CMK (cell line): ENCODE measurements around the gene CCDC38.

Experiments
- DNase-seq: peaks from one replicate; pipeline ENCODE4 v3.0.0-alpha.2; 2010; ENCODE audit warnings: low read depth

Gene CCDC38

DNA sequence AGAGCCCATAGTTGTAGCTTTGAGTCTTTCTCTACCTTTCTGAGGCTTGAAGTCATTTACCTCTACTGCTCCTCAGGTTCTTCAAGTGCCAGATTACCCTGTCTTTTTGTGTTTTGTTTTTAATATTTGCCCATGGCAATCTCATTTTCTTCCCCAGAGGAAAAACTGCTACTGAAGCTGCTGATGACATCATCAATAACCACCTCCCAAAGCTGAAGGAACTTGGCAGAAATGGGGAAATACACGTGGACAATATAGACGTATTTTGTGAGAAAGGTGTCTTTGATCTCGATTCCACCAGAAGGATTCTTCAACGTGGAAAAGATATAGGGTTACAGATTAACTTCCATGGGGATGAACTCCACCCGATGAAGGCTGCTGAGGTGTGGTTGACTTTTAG, 17.8 kb upstream of the CCDC38 start:
- DNase-seq: no peak

DNA sequence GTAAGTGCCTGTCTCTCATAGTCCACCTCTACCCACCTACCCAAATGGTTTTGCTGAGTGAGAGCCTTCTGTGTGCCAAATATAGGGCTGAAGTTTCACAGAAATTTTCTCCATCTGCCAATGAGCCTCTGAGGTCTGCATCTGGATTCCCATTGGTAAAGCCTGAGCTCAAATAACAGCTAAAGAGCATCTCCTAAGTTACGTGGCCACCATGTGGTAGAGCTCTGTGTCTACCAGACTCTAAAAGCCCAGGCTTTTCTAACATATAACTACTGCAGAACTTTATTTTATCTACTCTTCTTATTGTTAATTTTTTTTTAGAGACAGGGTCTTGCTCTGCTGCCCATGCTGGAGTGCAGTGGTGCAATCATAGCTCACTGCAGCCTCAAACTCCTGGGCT, 16.7 kb upstream of the CCDC38 start:
- no peak for DNase-seq

DNA sequence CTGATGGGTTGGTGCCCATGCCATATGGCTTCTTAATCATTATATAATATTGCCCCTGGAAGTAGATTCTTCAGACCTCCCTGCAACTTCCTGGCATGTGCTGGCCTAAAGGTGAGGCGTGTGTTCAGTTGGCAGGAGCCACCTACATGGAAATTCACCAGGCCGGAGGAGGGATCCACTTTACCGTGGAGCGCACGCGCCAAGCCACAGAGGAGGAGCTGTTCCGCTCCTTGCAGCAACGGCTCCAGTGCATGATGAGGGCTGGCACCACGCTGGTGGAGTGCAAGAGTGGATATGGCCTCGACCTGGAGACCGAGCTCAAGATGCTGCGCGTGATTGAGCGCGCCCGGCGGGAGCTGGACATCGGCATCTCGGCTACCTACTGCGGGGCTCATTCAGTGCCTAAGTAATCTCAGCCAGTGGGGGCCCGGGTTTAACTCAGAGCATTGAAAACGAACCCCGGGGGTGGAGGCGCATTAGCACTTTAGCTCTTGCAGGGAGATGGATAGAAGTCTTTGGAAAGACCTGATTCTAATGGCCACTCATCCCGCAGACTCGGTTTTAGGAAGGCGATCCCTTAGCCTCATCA, 14.2 kb upstream of the CCDC38 start:
- no peak for DNase-seq

DNA sequence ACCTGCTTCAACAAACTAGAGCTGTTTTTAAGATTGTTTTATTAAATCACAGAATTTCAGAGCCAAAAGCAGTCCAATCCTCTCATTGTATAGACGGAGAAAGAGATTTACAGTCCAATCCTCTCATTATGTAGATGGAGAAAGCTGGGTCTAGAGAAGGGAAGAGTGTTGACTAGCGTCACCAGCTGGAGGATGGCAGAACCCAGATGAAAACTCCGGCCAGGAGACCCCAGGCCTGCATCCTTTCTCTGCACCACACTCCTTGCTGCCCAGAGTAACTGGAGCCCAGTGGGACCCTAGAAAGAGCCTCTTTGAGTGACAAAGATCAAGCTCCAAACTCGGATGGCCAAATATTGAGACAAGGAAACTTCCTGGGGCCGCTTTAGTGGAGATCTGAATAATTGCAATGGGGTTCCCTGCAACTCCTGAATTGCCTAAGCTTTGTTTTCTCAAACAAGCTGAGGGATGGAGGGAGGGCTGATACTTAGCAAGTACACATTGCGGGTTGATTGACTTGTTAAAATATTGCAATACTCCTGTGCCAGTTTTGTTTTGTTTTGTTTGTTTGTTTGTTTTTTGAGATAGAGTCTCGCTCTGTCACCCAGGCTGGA, 13.2 kb upstream of the CCDC38 start:
- no peak for DNase-seq

DNA sequence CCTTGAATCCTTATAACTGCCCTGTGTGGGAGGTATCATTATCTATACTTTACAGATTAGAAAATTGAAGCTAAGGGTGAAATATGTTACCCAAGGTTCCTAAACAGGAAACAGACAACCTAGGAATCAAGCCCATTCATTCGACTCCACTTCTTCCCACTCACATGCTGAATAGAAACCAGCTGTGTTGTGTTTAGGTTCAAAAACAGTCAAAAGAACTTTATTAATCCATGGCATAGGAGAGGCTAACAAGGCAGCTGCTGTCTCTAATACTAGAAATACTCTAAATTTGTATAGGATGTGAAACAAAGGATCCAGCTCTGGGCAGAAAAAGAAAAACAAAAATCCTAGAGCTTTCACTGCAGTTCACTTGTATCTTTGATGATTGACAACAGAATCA, 10.6 kb upstream of the CCDC38 start:
- no peak for DNase-seq

DNA sequence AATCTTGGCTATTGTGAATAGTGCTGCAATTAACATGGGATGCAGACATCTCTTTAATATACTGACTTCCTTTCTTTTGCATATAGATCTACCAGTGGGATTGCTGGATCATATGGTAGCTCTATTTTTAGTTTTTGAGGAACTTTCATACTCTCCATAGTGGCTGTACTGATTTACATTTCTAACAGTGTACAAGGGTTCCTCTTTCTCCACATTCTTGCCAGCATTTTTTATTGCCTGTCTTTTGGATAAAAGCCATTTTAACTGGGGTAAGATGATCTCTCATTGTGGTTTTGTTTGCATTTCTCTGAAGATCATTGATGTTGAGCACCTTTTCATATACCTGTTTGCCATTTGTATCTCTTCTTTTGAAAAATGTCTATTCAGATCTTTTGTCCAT, 9.1 kb upstream of the CCDC38 start:
- DNase-seq: no peak

DNA sequence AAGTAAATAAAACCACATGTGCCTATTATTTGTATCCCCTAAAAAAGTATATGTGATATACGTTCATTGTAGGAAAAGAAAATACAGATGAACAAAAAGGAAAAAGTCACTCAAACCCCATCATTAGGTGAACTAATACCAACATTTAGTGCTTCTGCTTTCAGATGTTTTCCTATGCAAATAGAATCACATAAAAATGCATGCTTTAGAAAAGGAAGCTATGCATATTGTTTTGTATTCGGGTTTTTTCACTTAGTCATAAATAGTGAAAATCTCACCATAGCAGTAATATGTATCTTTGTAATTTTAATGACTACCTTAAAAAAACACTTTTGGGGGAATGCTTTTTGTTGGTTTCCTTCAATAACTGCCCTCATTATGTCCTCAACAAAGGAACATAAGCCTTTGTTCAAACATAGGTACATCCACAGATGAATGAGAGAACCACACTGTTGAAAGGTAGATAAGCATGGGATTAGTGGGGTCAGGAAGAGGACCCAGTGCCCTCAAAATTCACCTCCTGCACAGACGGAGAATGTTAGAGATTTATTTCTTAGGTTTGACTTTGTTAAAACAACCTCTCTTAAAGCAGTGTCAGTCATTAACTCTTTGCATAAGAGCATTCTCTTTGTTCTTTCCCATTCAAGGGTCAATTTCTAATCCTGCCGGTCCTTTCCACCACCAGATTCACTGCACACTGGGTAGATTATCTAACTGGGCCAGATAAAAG, 7.2 kb upstream of the CCDC38 start:
- DNase-seq: no peak

DNA sequence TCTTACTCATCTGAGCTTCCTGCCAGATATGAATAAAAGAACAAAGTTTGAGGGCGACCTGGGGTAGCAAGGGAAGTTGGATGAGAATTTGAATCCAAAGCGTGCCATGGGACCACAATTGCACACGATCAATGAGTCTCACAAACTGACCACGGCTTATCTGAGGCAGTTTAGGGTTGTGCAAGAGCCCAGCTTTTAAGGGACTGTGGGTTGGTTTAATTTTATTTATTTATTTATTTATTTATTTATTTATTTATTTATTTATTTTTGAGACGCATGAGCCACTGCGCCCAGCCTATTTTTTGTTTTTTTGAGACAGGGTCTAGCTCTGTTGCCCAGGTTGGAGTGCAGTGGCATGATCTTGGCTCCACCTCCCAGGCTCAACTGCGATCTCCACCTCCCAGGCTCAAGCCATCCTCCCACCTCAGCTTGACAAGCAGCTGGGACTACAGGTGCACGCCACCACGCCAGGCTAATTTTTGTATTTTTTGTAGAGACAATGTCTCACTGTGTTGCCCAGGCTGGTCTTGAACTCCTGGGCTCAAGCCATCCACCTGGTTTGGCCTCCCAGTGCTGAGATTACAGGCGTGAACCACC, 1.8 kb upstream of the CCDC38 start:
- DNase-seq: no peak

DNA sequence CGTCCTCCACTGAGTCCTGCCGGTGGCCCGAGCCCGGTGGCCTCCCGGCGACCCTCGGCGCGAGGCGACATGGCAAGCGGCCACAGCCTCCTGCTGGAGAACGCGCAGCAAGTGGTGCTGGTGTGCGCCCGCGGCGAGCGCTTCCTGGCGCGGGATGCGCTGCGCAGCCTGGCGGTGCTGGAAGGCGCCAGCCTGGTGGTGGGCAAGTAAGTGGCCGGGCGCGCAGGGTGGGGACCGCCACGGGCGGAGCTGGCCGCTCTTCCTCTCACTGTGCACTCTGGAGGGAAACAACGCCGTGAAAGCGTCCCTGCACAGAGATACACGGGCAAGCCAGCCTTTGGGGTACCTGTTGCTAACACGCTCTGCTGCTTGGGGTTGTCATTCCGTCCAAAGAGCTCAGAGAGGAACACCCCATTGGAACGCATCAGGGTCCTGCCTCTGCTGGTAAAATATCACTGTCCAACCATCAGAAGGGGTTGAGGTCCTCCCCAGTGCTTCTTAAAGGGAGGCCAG, 972 bp upstream of the CCDC38 start, which contains the start of gene AMDHD1:
Gene AMDHD1 (plus strand): TSS at position 2 of the 513 bp plus-strand sequence. CDS start 68 bp downstream, at position 70.
- peak; percentile 24 for DNase-seq

DNA sequence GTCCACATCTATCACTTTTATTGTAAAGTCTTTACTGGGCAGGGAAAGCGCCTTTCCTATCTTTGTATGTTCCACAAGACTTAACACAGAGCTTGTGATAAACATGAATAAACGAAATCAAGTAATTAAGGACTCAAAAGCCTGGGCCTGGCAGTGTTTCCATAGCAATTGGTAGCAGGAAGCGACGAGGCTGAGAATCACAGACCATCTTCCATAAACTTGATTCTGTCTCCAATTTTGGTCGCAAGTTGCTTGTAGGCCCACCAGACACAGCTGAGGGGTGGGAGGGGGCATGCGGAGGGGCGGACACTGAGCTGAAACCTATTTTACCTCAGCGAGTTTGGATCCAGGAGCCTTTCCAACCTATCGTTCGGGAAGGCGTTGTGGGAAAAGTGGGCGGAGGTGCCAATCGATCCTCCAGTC, 302 bp downstream of the CCDC38 start:
- no peak for DNase-seq

DNA sequence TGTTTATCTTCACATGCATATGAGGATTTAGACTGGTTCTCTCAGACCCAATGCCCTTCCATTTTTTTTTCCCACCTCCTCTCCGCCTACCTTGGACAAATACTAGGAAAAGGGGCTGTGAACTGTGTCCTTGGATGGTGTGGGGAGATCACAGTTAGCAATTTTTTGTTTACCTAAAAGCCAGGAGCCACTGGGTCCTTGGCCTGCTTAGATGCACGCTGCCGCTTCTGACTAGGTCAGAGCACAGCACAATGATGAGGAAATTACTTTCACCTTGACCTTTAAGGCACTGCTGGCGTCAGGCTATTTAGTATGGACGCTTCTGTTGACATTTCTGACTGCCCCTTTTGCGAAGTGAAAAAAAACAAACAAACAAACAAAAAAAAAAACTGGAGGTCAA, 1.9 kb downstream of the CCDC38 start:
- DNase-seq: no peak

DNA sequence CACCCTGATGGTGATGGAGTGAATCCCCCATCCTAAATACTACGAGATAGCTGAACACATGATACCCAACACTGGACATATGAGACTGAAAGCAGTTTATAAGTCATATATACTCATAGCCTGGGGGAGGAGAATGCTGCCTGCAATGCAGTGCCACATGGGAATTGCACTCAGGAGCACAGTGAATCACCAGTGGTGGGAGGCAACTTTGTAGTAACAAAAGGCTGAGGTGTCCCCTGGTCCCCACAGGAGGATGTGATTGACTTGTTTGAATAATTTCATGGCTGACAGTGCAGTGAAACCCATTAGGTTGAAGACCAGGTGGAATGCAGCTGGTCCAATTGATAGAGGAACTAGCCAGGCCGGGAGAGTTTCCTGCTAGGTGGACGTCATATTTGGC, 20.2 kb downstream of the CCDC38 start:
- DNase-seq: no peak

DNA sequence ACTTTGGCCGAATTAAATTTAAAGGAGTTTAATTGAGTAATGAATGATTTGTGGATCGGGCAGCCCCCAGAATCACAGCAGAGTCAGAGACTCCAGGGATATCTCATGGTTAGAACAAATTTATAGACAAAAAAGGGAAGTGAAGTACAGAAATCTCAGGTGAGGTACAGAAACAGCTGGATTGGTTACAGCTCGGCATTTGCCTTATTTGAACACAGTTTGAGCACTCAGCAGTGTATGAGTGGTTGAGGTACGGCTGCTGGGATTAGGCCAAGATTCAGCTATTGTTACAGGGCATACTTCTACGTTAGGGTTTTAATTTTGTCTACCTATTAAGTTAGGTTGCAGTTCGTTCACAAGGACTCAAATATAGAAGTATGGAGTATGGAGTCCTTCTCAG, 23.3 kb downstream of the CCDC38 start:
- no peak for DNase-seq

DNA sequence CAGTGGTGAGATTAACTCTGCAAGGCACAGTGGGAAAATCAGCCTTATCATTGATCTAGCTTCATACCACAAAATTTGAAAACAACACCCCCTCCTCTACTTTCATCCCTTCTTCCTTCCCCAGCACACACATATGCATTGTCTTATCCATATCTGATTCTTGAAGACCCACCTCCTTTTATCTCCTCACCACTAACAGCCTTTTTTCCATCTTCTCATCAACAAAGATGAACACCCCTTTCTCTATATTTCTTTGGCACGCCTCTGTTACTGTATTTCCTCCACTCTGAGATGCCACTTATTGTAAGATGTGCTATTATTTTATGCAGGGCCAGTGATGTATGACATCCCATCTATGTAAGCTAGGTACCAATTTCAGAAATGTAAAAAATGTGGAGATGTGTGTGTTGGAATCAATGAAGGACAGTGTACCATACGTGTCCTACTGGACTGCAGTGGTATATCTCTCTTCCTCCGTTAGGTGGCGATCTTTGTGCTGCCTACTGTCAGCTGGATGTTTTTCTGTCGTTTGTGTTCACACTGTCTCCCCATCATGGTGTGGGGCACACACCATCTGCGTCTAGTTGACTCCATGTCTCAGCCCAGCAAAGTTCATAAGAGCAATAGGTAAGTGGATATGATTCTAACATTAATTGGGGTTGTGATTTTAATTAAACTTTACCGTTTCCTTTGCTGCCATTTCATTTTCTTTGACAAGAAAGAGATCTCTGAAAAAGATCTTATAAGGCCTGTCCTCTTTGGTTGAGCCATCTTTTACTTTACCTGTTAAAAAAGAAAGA, 24.0 kb downstream of the CCDC38 start:
- peak; percentile 9 for DNase-seq

DNA sequence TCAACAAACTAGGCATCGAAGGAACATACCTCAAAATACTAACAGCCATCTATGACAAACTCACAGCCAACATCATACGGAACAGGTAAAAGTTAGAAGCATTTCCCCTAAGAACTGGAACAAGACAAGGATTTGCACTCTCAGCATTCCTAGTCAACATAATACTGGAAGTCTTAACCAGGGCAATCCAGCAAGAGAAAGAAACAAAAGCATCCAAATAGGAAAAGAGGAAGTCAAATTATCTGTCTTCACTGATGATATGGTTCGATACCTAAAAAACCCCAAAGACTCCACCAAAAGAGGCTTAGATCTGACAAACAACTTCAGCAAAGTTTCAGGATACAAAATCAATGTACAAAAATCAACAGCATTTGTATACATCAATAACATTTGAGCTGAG, 32.5 kb downstream of the CCDC38 start:
- no peak for DNase-seq

DNA sequence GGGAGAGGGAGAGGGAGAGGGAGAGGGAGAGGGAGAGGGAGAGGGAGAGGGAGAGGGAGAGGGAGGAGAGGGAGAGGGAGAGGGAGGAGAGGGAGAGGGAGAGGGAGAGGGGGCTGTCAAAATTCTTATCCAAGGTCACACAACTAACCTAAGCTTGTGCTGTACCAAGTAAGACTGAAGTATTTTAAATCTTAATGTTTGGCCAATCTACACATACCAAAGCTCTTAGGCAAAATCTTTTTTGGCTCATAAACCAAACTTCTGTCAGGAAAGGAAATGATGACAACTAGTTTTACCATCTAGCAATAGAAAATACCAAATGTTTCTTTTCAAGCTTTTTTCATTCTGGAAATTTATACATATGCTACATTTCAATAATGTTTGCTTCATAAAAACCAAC, 33.8 kb downstream of the CCDC38 start:
- no peak for DNase-seq

DNA sequence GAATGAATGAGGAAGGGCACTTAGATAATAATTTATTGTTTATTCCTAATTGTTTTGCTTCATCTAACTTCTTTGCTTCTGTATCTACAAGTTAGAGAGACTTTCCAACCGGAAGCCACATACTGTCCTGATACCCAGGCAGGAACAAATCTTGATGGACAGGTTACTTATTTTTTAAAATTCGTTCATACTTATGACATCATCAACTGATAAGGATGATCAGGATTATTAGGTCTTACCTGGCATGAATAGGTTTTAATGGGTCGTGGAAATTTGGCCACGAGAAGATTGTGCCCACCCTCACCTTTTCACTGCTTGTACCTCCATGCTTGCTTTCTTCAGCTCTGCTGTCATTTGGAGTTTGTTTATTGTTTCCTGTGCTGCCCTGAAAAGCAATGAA, 44.3 kb downstream of the CCDC38 start:
- DNase-seq: no peak

DNA sequence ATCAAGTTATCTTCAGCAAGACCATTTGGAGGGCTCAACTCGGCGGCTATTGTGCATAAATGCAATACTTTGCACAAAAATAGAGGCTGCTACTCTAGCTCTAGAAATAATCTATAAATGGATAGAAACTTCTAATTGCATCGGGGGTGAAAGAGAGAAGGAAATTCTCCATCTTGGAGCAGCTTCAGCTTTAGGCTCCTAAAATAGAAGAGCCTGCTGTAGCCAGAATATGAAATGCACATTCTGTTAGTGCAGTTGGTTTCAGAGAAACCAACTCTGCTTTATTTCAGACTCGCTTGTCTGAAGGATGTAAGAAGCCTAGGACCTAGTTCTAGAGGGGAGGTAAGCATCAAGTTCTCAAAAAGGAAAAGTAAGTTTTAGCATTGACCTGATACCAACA, 45.6 kb downstream of the CCDC38 start:
- DNase-seq: no peak

DNA sequence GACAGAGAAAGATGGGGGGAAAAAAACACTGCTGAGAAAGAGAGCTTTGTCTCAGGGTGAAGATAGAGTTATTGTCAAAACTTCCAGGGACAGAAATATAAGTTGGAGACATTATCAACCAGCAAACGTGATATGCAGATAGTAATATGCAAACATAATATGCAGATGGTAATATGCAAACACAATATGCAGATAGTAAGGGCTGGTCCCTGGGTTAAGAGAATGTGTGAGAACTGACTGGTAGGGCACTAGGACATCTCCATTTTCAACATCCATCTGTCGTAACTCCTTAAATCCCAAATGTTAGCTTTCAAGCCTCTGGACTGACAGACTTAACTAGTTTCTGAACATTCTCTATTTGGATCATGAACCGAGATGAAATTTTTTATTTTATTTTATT, 51.5 kb downstream of the CCDC38 start:
- DNase-seq: no peak

DNA sequence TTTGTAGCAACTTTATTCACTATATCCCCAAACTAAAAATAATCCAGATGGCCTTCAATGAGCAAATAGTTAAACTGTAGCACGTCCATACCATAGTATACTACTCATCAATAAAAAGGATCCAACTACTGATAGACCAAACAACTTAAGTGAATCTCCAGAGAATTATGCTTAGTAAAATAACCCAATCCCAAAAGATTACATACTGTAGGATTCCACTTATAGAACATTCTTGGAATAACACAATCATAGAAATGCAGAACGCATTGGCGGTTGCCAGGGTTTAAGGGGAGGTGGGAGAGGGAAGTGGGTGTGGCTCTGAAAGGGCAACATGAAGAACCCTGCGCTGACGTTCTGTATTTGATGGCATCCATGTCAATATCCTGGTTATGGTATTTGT, 55.1 kb downstream of the CCDC38 start:
- no peak for DNase-seq

DNA sequence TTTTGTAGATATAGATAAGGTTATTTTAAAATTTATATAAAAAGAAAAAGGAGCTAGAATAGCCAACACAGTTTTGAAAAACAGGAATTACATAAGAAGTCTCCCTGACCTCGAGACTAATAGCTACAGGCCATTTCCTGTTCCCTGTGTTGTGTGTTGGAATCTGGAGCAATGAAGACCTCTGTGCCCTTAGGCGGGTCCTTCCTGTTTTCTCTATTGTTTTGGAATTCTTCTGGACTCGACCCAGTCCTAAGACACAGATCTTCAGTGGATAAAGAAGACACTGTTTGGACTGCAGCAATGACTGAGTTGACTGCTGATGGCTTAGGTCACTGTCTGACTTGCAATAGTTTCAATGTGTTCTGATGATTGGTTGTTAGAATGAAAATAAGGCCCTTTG, 57.4 kb downstream of the CCDC38 start:
- no peak for DNase-seq

DNA sequence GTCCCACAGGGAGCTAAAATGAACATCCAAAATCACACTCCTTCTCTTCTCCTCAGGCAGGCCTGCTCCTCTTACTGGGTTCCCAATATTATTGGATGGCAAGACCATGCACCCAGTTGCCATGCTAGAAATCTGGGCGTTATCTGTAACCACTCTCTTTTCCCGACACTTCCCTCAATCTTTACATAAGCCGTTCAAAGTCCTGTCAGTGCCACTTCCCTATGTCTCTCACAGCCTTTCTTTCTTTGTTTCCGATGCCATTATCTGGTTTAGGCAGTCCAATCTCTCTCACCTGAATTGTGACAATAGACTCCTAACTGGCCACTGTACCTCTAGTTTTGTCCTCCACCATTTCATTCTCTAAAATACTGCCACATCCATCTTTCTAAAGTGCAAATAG, 59.5 kb downstream of the CCDC38 start:
- DNase-seq: no peak
